ENCODE measurements around the gene ZNF717.
"Not testable (repeated sequence)": the region's sequence is repeated elsewhere in the genome, so short reads cannot be mapped to it uniquely, and the experiment has no call there.

DNA sequence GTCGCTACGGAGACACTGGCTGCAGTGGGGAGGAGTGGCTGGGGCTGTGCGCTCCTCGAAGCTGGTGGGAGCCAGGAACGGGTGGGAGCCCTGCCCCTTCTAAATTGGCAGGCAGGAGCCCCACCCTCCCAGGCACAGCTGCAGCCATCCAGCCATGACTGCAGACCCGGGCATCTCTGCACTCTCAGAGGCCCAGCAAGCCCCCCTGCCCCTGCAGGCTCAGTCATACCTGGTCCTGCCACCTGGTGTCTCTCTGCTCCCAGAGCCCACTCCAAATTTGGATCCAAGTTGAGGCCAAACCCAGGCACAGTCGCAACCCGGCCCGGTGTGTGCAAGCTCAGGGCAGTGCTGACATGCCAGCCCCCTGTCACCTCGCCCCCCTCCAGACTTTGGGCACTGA, 13.7 kb downstream of the ZNF717 start:
- TF ChIP-seq, protein P1, sequence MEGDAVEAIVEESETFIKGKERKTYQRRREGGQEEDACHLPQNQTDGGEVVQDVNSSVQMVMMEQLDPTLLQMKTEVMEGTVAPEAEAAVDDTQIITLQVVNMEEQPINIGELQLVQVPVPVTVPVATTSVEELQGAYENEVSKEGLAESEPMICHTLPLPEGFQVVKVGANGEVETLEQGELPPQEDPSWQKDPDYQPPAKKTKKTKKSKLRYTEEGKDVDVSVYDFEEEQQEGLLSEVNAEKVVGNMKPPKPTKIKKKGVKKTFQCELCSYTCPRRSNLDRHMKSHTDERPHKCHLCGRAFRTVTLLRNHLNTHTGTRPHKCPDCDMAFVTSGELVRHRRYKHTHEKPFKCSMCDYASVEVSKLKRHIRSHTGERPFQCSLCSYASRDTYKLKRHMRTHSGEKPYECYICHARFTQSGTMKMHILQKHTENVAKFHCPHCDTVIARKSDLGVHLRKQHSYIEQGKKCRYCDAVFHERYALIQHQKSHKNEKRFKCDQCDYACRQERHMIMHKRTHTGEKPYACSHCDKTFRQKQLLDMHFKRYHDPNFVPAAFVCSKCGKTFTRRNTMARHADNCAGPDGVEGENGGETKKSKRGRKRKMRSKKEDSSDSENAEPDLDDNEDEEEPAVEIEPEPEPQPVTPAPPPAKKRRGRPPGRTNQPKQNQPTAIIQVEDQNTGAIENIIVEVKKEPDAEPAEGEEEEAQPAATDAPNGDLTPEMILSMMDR (conservative IDR thresholded peaks at IDR 0.05 in 1 of 2, IDR thresholded peaks at IDR 0.05 in 1 of 2; ENCODE audit: low read depth in 1 of 2, low read length in 2 of 2), result not testable (repeated sequence)
- TF ChIP-seq EZH2 (IDR thresholded peaks at IDR 0.05; ENCODE audit: low read length, missing control alignments), result not testable (repeated sequence)
